Dedifferentiated amniotic fluid mesenchymal stem cell (primary cell): ENCODE measurements around the gene CUBN.
"Not testable (repeated sequence)": the region's sequence is repeated elsewhere in the genome, so short reads cannot be mapped to it uniquely, and the experiment has no call there.

Experiments used
- DNase-seq: peaks from one replicate; pipeline ENCODE4 v3.0.0-alpha.2; 2016; ENCODE audit errors: extremely low spot score

The CUBN gene

DNA sequence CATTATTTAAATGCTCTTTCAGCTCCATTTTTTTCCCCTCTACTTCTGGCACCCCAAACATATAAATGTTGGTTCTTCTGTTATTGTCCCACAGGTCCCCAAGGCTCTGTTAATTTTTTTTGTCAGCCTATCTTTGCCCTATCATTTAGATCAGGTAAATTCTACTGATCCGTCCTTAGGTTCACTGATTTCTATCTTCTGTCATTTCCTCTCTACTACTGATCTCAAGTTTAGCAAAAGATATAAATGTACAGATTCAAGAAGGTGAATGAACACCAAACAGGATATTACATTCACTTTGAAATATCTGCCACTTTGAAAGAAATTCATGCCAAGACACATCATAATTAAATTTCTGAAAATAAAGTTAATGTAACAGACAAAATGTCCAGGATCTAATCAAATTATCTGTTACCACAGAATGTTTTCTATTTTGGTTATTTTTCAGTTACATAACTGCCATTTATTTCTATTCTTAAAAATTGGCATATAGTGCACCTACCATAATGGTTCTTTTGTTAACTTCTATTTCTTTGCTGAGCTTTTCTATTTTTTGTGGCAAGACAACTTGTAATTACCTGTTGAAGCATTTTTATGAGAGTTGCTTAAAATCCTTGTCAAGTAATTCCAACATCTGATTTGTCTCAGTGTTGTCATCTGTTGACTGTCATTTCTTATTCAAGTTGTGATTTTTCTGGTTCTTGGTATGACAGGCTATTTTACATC is 12.1 kb upstream of the CUBN start:
- DNase-seq = no peak

DNA sequence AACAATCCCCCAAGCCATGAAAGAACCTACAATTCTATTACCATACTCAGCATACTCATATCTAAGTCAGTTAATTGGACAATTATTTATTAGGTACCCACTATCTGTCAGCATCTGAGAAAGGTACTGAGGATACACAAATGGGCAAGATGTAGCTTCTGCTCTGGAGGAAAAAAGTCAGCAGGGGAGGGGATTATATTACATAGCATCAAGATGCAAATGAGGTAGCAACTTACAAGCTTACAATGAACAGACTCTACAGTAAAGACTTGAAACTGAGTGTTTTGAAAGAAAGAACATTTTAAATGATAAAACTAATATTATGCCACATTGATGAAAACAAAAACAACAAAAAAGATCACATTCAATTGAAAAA is 10.8 kb upstream of the CUBN start:
- DNase-seq = no peak

- no peak for DNase-seq
These were observed 8.9 kb upstream of the CUBN start for GRCh38 chr10:17138460-17139042.

- no peak for DNase-seq
These were observed 5.2 kb upstream of the CUBN start for GRCh38 chr10:17134737-17135260.

- no peak for DNase-seq
These were observed 4.7 kb upstream of the CUBN start for GRCh38 chr10:17134282-17134681.

GRCh38 chr10:17128261-17128660 is 1.4 kb downstream of the CUBN start:
- no peak for DNase-seq

DNA sequence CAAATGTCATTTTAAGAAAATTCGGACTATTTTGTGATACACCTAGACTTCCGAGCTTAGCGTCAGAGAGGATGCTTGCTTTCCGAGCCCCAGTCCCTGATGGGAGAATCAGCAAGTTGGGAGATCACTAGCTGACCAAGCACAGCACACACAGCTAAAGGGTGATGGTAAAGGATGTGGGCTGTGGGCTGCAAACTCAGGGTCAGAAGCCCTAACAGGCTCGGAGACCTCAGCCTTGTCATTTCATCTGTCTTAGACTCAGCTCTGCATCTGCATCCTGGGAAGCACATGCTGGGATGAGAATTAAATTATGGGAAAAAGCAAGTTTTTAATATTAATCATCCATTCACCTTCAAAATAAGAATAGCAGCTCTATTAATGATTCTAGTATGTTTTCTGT is 3.3 kb downstream of the CUBN start:
- no peak for DNase-seq

- DNase-seq = no peak
These were observed 4.3 kb downstream of the CUBN start for GRCh38 chr10:17125206-17125893.

DNA sequence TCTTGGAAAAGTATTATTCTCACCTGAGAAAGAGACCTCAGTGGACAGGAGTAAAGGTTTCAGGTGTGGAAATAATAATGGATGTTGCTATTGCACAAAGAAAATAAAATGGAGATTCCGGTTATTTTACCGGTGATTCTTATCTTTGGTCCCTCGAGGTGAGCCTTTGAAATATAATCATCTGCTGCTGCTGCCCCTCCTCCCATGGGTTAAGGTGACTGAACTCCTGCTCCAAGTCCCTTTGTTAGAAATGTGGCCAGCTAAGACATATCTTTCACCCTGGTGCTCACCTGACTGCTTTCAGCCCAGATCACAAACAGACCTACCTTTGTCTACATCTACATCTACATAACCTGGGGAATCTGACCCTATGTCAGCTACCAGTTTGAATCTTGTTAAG is 5.7 kb downstream of the CUBN start:
- no peak for DNase-seq

GRCh38 chr10:17122726-17123661 is 6.6 kb downstream of the CUBN start:
- DNase-seq = peak; percentile 50

DNA sequence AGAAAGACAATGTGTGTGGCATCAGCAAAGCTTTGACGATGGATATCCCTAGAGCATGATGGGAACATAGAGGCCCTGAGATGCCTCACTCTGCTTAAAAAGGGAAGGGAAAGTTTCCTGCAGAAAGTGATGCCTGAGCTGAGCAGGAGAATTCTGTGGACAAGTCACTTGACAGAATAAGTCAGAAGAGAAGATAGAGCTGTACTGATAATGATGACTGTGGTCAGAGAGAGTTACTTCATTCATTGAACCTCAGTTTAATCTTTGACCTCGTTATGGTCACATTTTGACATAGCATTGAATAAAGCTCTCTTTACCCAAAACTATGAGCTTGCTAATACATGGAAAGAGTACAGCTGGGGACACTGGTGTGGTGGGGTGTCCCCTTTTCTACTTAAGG is 7.6 kb downstream of the CUBN start:
- no peak for DNase-seq

DNA sequence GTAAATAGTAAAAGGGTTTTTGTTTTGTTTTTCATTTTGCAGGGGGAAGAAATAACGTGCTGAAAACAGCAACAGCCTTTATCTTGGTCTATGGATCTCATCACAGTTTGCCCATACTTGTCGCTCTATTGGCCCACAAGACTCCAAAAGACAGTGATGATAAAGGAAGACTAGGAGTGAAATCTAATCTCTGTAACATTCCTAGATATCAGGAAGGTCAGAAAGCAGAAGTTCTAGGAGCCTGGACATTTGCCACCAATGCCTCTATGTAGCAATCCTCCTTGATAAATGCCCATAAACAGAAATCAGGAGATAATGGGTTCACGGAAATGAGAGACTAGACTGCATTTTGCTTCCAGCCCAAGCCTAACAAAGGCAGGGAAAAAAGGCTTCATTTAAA is 8.9 kb downstream of the CUBN start:
- no peak for DNase-seq

DNA sequence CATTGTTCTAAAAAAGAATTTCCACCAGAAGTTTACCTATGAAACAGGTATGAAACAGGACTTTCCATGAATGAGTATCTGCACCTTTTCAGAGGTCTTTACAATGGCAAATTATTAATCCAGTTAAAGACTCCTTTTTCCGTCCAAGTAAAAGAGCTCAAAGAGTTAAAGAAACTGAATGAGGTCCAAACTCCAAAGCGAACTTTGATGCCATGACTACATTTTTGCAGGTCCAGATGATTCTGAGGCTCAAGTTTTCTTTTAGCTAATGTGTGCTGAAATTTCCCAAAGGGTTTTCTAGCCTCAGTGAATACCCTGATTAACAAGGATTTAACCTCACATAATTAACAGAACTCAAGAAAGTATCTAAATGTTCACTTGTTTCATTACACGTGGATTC is 9.8 kb downstream of the CUBN start:
- no peak for DNase-seq

DNA sequence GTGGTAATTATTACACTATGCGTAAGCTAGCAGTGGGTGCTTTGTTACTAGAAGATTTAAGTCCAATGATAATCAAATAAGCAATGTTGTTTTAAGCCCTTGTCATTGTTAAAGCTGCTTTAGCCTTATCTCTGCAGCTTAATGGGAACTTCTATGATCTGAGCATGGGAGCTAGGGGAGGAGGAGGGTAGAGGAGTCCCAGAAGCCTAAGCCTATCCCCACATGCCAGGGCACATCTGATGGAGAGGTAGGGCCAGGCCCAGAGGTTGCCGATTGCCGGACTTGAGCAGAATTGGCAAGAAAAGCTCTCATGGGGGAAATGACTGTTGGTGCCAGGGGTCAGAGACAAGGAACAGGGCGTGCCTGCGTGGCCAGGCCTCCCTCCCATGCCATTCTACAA is 13.4 kb downstream of the CUBN start:
- no peak for DNase-seq

DNA sequence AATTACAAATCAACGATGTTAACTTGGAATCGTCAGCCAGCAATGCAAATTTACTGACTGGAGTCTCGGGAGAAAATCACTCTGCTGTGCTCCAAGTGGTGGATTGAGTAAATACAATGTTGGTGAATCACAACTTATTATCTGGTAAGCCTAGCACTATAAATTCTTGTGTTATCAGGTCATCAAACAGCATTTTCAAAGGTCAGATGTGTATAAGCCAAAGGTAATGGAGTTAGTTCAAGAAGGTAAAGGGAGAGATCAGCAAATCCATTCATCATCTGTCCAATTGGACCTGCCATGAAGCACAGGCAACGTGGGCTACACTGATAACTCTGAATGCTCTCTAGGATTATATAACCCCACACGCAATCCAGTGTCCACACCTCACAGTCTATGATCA is 13.9 kb downstream of the CUBN start:
- DNase-seq = no peak

DNA sequence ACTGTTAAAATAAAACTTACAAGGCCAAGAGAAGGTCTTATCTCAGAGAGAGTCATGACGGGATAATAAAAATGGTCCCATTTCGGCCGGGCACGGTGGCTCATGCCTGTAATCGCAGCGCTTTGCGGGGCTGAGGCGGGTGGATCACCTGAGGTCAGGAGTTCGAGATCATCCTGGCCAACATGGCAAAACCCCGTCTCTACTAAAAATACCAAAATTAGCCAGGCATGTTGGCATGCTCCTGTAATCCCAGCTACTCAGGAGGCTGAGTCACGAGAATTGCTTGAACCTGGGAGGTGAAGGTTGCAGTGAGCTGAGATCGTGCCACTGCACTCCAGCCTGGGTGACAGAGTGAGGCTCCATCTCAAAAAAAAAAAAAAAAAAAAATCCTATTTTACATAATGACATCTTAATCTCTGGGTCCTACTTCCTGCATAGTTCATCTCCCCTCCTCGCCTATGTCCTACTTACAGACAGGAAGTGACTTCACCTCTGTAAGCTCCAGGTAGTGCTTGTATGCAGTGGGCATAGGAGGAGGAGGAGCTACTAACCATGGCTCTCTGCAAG is 14.7 kb downstream of the CUBN start:
- DNase-seq = not testable (repeated sequence)

DNA sequence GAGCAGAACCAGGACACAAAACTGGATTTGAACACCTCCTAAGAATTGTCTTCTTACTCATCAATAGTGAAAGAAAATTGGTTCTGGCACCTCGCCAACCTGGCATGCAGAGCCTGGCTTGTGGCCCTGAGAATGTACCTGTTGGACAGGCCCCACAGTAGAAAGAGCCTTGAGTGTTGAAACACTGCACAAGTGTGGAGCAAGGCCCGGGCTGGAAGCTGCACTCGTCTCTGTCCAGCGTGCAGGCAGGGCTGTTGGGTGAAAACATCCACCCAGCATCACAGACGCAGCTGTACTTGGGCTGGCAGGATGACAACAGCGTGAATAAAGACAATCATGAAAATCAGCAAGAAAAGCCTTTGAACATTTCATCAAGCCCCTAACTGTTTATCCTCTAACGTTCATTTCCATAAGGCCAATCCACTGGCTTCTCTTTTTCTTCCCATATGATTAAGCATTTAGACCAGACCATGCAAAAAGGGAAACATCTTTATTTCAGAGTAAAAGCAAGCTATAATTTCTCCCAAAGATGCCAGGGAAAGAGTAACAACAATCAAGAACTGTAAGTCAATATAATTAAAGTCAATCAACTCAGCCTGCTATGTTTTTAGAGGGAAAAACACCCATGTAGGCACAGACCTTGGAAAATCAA is 15.6 kb downstream of the CUBN start:
- DNase-seq = no peak

DNA sequence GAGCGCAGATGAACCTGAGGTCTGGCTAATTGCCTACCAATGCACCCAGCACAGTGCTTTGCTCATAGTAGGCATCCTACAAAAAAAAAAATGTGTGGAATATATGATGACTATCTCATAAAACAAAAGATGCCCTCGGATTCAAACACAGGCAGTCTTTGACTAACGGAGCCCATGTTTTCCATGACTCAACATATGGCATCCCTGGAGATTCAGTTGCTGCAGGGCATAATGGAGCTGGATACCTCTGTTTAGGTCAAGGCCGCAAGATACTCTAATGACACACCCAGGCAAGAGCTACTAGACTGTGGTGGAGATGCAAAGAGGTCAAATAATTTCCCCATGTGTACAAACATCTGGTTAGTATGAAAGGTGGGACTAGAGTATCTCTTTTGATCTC is 16.3 kb downstream of the CUBN start:
- DNase-seq = no peak

DNA sequence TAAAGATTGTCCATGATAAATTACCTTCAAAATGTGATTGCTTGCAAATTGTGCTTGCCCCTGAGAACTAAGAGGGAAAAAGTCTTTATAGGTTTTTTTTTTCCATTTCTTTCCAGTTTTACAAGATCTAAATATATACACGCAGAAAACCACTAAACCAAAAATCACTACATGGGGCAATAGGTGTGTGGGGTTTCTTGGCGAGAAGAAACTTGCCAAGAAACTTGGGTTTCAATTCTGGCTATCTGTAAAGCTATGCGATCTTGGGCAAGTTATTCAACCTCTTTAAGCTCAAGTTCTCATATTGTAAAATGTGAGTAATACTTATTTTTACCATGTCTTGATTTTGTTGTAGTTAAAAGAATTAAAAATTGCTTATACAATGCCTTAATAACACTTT is 17.0 kb downstream of the CUBN start:
- DNase-seq = no peak

DNA sequence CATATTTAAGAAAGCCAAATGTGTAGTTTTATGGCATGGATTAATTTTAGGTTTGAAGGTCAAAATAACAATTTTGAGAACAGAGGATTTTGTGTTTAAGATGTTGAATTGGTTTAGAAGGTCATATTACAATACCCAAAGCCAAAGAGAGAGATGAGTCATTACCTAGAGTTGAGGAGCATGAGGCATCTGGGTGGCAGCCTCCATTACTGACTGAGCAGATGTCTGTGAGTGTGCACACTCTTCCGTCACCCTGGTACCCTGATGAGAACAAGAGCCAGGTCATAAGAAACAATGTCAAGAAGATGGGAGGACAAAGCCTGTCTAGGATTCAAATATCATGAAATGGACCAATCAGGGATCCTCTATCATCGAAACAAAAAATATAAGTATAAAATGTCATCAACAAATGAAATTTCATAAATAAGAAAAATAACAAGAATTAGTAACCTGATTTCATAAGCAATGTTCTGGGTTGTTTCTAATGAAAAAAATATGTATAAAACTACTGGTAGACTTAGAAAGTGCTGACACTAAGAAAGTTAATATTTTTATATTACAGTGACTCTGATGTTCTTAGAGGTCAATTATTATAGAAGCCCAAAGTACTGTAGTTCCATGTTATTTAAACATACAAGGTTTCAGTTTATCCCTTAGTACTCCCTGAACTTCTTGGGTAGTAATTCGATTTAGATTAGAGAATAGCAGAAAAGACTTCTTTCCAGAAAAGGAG is 20.0 kb downstream of the CUBN start:
- DNase-seq = peak; percentile 62
